HUES64 (cell line): ENCODE measurements around the gene ANTXR2.

Source experiments
- H3K27ac ChIP-seq: 2 replicates; pipeline ENCODE4 v1.7.0; 2013; ENCODE audit warnings: low read depth, low read length, inconsistent platforms
- H3K27me3 ChIP-seq: 2 replicates; pipeline ENCODE4 v1.6.1; 2013; ENCODE audit warnings: mild to moderate bottlenecking, low read length; ENCODE audit not compliant: insufficient read depth
- H3K36me3 ChIP-seq: 2 replicates; pipeline ENCODE4 v1.6.1; 2013; ENCODE audit warnings: mild to moderate bottlenecking, low read length; ENCODE audit not compliant: insufficient read depth
- H3K4me1 ChIP-seq: 2 replicates; pipeline ENCODE4 v1.6.1; 2013; ENCODE audit warnings: mild to moderate bottlenecking, low read length, moderate library complexity; ENCODE audit not compliant: insufficient read depth
- H3K4me3 ChIP-seq: 2 replicates; pipeline ENCODE4 v1.5.1; 2013; ENCODE audit warnings: mild to moderate bottlenecking, low read length, moderate library complexity
- H3K9ac ChIP-seq: 2 replicates; pipeline ENCODE4 v1.6.1; 2013; ENCODE audit warnings: mild to moderate bottlenecking, low read depth, low read length
- H3K9me3 ChIP-seq: 2 replicates; pipeline ENCODE4 v1.6.1; 2013; ENCODE audit warnings: low read depth, low read length; ENCODE audit not compliant: insufficient read depth
- WGBS: fragments of 150-250, 120-280 bp; methylation state at CpG from one replicate; pipeline ENCODE4 v1.1.7; 2013; ENCODE audit warnings: missing lambda C conversion rate; 5-methylcytosine and 5-hydroxymethylcytosine counted together

ANTXR2 gene

GRCh38 chr4:80016506-80016905 is 56.5 kb downstream of the ANTXR2 start:
- no peak overlapping the region for H3K4me3 ChIP-seq
- WGBS = 93% methylated on average over 1 of the region's 1 CpG

DNA sequence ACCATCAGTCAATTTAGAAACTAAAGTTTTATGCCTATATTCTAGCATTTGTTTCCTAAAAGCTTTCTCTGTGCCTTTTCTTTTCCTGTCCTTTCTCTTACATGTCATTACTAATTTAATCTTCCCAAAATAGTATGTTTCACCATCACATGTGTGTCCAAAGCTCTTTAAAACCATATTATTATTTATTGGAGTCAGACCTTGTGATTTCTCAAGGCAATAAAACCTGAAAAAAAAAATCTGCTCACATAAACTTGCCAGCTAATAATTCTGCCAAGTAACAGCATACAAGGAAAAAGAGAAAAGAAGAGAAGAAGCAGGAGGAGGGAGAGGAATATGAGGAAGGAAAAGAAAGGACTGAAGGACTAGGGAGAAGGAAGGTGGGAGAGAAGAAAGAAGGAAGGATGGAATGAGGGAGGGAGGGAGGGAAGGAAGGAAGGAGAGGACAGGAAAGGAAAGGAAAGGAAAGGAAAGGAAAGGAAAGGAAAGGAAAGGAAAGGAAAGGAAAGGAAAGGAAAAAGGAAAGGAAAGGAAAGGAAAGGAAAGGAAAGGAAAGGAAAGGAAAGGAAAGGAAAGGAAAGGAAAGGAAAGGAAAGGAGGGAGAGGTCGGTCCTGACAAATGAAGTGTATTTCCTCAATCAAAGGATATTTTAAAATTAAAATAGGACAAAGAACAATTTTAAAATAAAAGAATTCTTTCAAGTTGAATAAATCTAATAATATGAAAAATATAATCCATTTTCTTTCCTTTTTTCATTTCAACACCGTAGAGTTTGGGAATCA is 57.4 kb downstream of the ANTXR2 start:
- Histone ChIP-seq H3K36me3 (peaks cover 3% of the 10 kb centered on the region; the same call in 1 of the 2 replicates), H3K4me3 (no peak overlapping the region), H3K9me3 (no peaks in the 10 kb centered on the region), H3K9ac (no peak overlapping the region), H3K4me1 (peaks cover 6% of the 10 kb centered on the region; the same call in 1 of the 2 replicates), H3K27me3 (no peaks in the 10 kb centered on the region), H3K27ac (no peak overlapping the region)
- WGBS = no CpG with 5 or more reads among the region's 2 CpGs

More at GRCh38 chr4:80016506-80016905, 56.5 kb downstream of the ANTXR2 start:
- H3K4me1 ChIP-seq = peaks cover 6% of the 10 kb centered on the region; the same call in 1 of the 2 replicates
- no peak overlapping the region for H3K27ac ChIP-seq
- no peaks in the 10 kb centered on the region for H3K9me3 ChIP-seq
- peaks cover 3% of the 10 kb centered on the region; the same call in 1 of the 2 replicates for H3K36me3 ChIP-seq
- H3K27me3 ChIP-seq = no peaks in the 10 kb centered on the region
- no peak overlapping the region for H3K9ac ChIP-seq

DNA sequence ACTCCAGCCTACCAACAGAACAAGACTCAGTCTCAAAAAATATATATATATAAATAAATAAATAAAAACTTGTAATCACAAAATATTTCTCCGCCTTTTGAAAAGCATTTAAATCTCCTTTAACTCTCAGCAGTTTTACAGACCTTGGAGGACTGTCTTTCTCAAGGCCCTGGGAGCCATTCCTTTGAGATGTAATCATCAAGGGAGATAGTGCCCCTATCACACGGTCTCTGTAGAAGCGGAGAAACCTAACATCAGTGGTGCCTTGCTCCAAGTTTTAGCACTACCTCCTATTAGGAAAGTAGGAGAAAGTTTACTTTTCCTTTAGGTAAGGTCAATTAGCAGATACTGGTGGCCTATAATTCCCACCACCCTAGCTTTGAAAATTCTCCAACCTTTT is 58.5 kb downstream of the ANTXR2 start:
- Histone ChIP-seq H3K9me3 (no peaks in the 10 kb centered on the region), H3K9ac (no peak overlapping the region), H3K27ac (no peak overlapping the region), H3K27me3 (no peaks in the 10 kb centered on the region), H3K4me1 (peaks cover 6% of the 10 kb centered on the region; the same call in 1 of the 2 replicates), H3K4me3 (no peak overlapping the region), H3K36me3 (peaks cover 3% of the 10 kb centered on the region; the same call in 1 of the 2 replicates)
- 96% methylated on average over 2 of the region's 3 CpGs for WGBS

DNA sequence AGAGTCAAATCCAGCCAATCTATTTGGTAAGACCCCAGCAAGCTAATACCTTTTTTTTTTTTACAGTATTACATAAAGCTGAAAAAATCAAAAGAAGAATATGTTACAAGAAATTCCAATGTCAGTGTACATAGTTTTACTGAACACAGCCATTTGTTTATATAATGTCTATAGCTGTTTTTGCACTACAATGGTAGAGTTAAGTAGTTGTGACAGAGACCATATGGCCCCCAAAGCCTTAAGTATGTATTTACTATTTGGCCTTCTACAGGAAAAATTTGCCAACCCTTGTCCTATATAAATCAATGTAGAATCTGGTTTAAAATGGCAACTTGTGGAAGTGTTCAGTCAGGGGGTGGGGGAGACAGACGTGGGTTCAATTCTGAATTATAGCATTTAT is 60.7 kb downstream of the ANTXR2 start:
- H3K4me1 ChIP-seq = peaks cover 6% of the 10 kb centered on the region; the same call in 1 of the 2 replicates
- H3K9ac ChIP-seq = no peak overlapping the region
- no peak overlapping the region for H3K4me3 ChIP-seq
- no peaks in the 10 kb centered on the region for H3K9me3 ChIP-seq
- H3K27me3 ChIP-seq = no peaks in the 10 kb centered on the region
- H3K27ac ChIP-seq = no peak overlapping the region
- no peaks in the 10 kb centered on the region for H3K36me3 ChIP-seq
- WGBS = 86% methylated on average over 1 of the region's 1 CpG

- H3K27me3 ChIP-seq = no peaks in the 10 kb centered on the region
- peaks cover 6% of the 10 kb centered on the region; the same call in 1 of the 2 replicates for H3K4me1 ChIP-seq
- no peaks in the 10 kb centered on the region for H3K36me3 ChIP-seq
- no peak overlapping the region for H3K27ac ChIP-seq
- H3K4me3 ChIP-seq = no peak overlapping the region
- 95% methylated on average over 2 of the region's 3 CpGs for WGBS
- no peak overlapping the region for H3K9ac ChIP-seq
- no peaks in the 10 kb centered on the region for H3K9me3 ChIP-seq
Measured at GRCh38 chr4:80011636-80012236, 61.3 kb downstream of the ANTXR2 start.

DNA sequence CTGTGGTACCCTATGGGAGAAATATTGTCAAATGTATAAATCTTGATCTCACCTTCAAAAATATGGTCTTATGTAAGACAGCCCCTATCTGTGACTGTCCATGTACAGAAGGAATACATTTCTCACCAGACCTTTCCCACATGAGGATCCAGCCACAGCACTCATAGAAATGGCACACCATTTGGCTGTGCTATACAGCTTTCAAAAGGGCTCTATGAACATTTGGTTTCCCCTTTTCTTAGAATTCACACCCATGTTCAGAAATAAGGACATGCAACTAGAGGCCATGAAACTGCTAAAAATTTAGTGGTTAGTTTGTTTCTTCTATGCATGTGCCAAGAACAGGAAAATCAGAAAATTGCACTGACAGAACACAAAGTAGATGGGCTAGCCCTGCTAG is 62.7 kb downstream of the ANTXR2 start:
- no peaks in the 10 kb centered on the region for H3K9me3 ChIP-seq
- no peak overlapping the region for H3K4me3 ChIP-seq
- H3K4me1 ChIP-seq = peaks cover 6% of the 10 kb centered on the region; the same call in 1 of the 2 replicates
- H3K27me3 ChIP-seq = no peaks in the 10 kb centered on the region
- H3K9ac ChIP-seq = no peak overlapping the region
- H3K27ac ChIP-seq = no peak overlapping the region
- no peaks in the 10 kb centered on the region for H3K36me3 ChIP-seq

DNA sequence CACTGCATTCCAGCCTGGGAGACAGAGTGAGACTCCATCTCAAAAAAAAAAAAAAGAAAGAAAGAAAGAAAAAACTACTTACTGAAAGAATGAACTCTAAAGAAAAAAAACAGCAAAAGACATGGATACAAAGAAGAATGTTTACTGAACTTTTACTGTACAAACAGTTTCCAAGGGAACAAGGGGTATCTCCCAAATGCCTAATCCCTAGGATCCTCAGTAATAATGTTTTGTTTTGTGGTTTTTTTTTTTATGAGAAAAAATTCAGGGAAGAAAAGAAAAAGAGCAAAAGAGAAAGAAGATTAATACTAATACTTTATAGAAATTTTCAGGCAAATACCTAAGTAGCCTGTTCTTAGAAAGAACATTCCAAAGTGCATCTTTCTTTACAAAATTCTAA is 63.2 kb downstream of the ANTXR2 start:
- H3K4me1 ChIP-seq = peaks cover 6% of the 10 kb centered on the region; the same call in 1 of the 2 replicates
- H3K4me3 ChIP-seq = no peak overlapping the region
- no peak overlapping the region for H3K9ac ChIP-seq
- H3K27me3 ChIP-seq = no peaks in the 10 kb centered on the region
- H3K9me3 ChIP-seq = peaks cover under 1% of the 10 kb centered on the region; the same call in 1 of the 2 replicates
- H3K36me3 ChIP-seq = no peaks in the 10 kb centered on the region
- H3K27ac ChIP-seq = no peak overlapping the region

DNA sequence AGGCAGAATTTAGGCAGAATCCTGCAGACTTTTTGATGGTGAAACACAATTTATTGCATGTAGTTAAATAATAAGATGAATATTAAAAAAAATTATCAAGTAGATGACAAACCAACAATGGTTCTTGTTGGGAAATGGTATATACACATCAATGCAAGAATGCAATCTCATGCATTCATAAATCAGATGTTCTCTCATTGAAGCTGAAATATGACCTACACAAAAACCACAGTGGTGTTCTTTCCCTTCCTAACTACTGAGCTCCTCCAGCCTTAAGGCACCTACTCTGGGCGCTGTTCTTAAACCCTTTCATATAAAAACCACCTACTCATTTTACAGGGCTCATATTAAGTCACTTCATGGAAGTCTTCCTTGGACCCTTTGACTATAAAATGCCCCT is 64.1 kb downstream of the ANTXR2 start:
- Histone ChIP-seq H3K27me3 (no peaks in the 10 kb centered on the region), H3K9ac (no peak overlapping the region), H3K4me3 (no peak overlapping the region), H3K9me3 (peaks cover 7% of the 10 kb centered on the region), H3K36me3 (no peaks in the 10 kb centered on the region), H3K27ac (no peak overlapping the region), H3K4me1 (peaks cover 6% of the 10 kb centered on the region; the same call in 1 of the 2 replicates)
- WGBS = 94% methylated on average over 1 of the region's 1 CpG

GRCh38 chr4:80008351-80008750 is 64.7 kb downstream of the ANTXR2 start:
- no peaks in the 10 kb centered on the region for H3K27me3 ChIP-seq
- no peaks in the 10 kb centered on the region for H3K36me3 ChIP-seq
- WGBS = 92% methylated on average over 3 of the region's 3 CpGs
- no peak overlapping the region for H3K27ac ChIP-seq
- peaks cover 7% of the 10 kb centered on the region for H3K9me3 ChIP-seq
- no peak overlapping the region for H3K4me3 ChIP-seq
- no peak overlapping the region for H3K9ac ChIP-seq
- peaks cover 6% of the 10 kb centered on the region; the same call in 1 of the 2 replicates for H3K4me1 ChIP-seq

- H3K4me1 ChIP-seq = peaks cover 6% of the 10 kb centered on the region; the same call in 1 of the 2 replicates
- H3K9me3 ChIP-seq = peaks cover 7% of the 10 kb centered on the region
- H3K36me3 ChIP-seq = no peaks in the 10 kb centered on the region
- no peak overlapping the region for H3K4me3 ChIP-seq
- no peaks in the 10 kb centered on the region for H3K27me3 ChIP-seq
- WGBS = 98% methylated on average over 2 of the region's 3 CpGs
- no peak overlapping the region for H3K27ac ChIP-seq
- H3K9ac ChIP-seq = no peak overlapping the region
Measured at GRCh38 chr4:80007745-80008149, 65.3 kb downstream of the ANTXR2 start.

GRCh38 chr4:80006935-80007744 is 65.9 kb downstream of the ANTXR2 start:
- H3K27ac ChIP-seq = no peak overlapping the region
- no peak overlapping the region for H3K9ac ChIP-seq
- 89% methylated on average over 5 of the region's 5 CpGs for WGBS
- no peaks in the 10 kb centered on the region for H3K36me3 ChIP-seq
- H3K27me3 ChIP-seq = no peaks in the 10 kb centered on the region
- H3K4me1 ChIP-seq = peaks cover 6% of the 10 kb centered on the region; the same call in 1 of the 2 replicates
- no peak overlapping the region for H3K4me3 ChIP-seq
- peaks cover 7% of the 10 kb centered on the region for H3K9me3 ChIP-seq
